HepG2 (cell line): ENCODE results near the gene GPR62. TPM values are rescaled to one million over a fixed set of nuclear protein-coding genes. Genes with fewer than 3 reads are reported as not detected.

Experiments
- CAMTA2 ChIP-seq: sonication (generic); formaldehyde crosslinking; IDR thresholded peaks from 2 replicates; pipeline ENCODE4 v1.4.0; 2020; ENCODE audit warnings: mild to moderate bottlenecking, missing genetic modification reagents, borderline replicate concordance
- CEBPB ChIP-seq: IDR thresholded peaks from 2 replicates; pipeline ENCODE4 v1.6.1; 2011; ENCODE audit warnings: low read depth, low read length, improper control_type of control experiment, borderline replicate concordance
- DNMT1 ChIP-seq: sonication (generic); formaldehyde crosslinking; IDR thresholded peaks from 2 replicates; pipeline ENCODE4 v1.5.1; 2020; ENCODE audit warnings: mild to moderate bottlenecking, missing genetic modification reagents
- GABPA ChIP-seq, 2 experiments: IDR thresholded peaks; 2 replicates each; pipeline ENCODE4 v1.6.1; 2011 to 2016; ENCODE audit warnings: low read depth in 2 of 2, low read length in 1 of 2, missing biosample characterization in 1 of 2, missing genetic modification characterization in 1 of 2
- GTF2F1 ChIP-seq: fragments of 150-350 bp; IDR thresholded peaks from 2 replicates; pipeline ENCODE4 v1.6.1; 2014; ENCODE audit warnings: low read length
- KLF12 ChIP-seq: sonication (generic); formaldehyde crosslinking; IDR thresholded peaks from 2 replicates; pipeline ENCODE4 v1.4.0; 2020; ENCODE audit warnings: missing genetic modification reagents, borderline replicate concordance
- MEF2D ChIP-seq: sonication (generic); formaldehyde crosslinking; IDR thresholded peaks from 2 replicates; pipeline ENCODE4 v1.5.1; 2020; ENCODE audit warnings: mild to moderate bottlenecking, missing genetic modification reagents
- NR1H2 ChIP-seq: sonication (generic); formaldehyde crosslinking; IDR thresholded peaks from 2 replicates; pipeline ENCODE4 v1.8.1; 2022; ENCODE audit warnings: low read depth, missing genetic modification reagents, borderline replicate concordance
- PHF20 ChIP-seq: sonication (generic); formaldehyde crosslinking; IDR thresholded peaks from 2 replicates; pipeline ENCODE4 v1.5.0; 2020; ENCODE audit warnings: mild to moderate bottlenecking, missing genetic modification reagents
- RCOR2 ChIP-seq: IDR thresholded peaks from 2 replicates; pipeline ENCODE4 v1.6.1; 2016; ENCODE audit warnings: missing biosample characterization, missing genetic modification reagents
- SCMH1 ChIP-seq: sonication (generic); formaldehyde crosslinking; IDR thresholded peaks from 2 replicates; pipeline ENCODE4 v1.9.0; 2021; ENCODE audit warnings: missing genetic modification reagents, mild to moderate bottlenecking, borderline replicate concordance
- SMYD3 ChIP-seq: sonication (generic); formaldehyde crosslinking; IDR thresholded peaks from 2 replicates; pipeline ENCODE4 v1.8.1; 2023; ENCODE audit warnings: mild to moderate bottlenecking, missing genetic modification reagents
- SOX6 ChIP-seq, 2 experiments: fragments of 450-650 bp in 1 of 2; sonication (generic) in 1 of 2; formaldehyde crosslinking in 1 of 2; IDR thresholded peaks; 2 replicates each; pipeline versions ENCODE4 v1.4.0 to v1.6.1; 2017 to 2020; ENCODE audit warnings: antibody characterized with exemption in 1 of 2, mild to moderate bottlenecking in 1 of 2, missing genetic modification reagents in 1 of 2
- ZNF274 ChIP-seq: sonication (generic); formaldehyde crosslinking; IDR thresholded peaks from 2 replicates; pipeline ENCODE4 v1.5.1; 2020; ENCODE audit warnings: mild to moderate bottlenecking, missing genetic modification reagents
- ZNF33A ChIP-seq: sonication (generic); formaldehyde crosslinking; IDR thresholded peaks from 2 replicates; pipeline ENCODE4 v1.5.1; 2020; ENCODE audit warnings: missing genetic modification reagents, mild to moderate bottlenecking, moderate library complexity, borderline replicate concordance
- ZNF780A ChIP-seq: sonication (generic); formaldehyde crosslinking; IDR thresholded peaks from 2 replicates; pipeline ENCODE4 v1.8.0; 2022; ENCODE audit warnings: mild to moderate bottlenecking, missing genetic modification reagents, moderate library complexity
- polyA plus RNA-seq, 8 experiments: library from polyadenylated mRNA; depleted of rRNA in 3 of 8; stranded (reverse) in 7 of 8; unstranded in 1 of 8; fragments of >200 nt; fragmentation: Illumina TruSeq in 4 of 8; extraction: Trizol in 4 of 8; gene quantifications; 2 replicates each; pipeline versions ENCODE4 v1.2.1 to v1.2.3, GENCODE V29; 2011 to 2016; ENCODE audit warnings: low read depth in 4 of 8, missing spikeins in 1 of 8, mixed read lengths in 1 of 8; ENCODE audit not compliant: insufficient read depth in 1 of 8
- total RNA-seq, 5 experiments: library from RNA; depleted of rRNA; stranded (reverse); fragments of >200 nt; fragmentation: Illumina TruSeq; extraction: Trizol; gene quantifications; 2 replicates each; pipeline ENCODE4 v1.2.3, GENCODE V29; 2016; ENCODE audit warnings: low read depth in 1 of 5
- TF ChIP-seq, protein P1 (sequence below): sonication (generic); formaldehyde crosslinking; conservative IDR thresholded peaks from 2 replicates; pipeline ENCODE4 v1.4.0; 2020; ENCODE audit warnings: missing genetic modification reagents
- TF ChIP-seq, protein P2 (sequence below): sonication (generic); formaldehyde crosslinking; IDR thresholded peaks from 2 replicates; pipeline ENCODE4 v1.4.0; 2020; ENCODE audit warnings: mild to moderate bottlenecking, missing genetic modification reagents
- TF ChIP-seq, protein P3 (sequence below): sonication (generic); formaldehyde crosslinking; IDR thresholded peaks from 2 replicates; pipeline ENCODE4 v1.8.1; 2023; ENCODE audit warnings: mild to moderate bottlenecking, missing genetic modification reagents
- TF ChIP-seq, protein P4 (sequence below): IDR thresholded peaks from 2 replicates; pipeline ENCODE4 v1.6.1; 2016
- TF ChIP-seq, protein P5 (sequence below): sonication (generic); formaldehyde crosslinking; IDR thresholded peaks from 2 replicates; pipeline ENCODE4 v1.8.1; 2022; ENCODE audit warnings: low read depth, mild to moderate bottlenecking, missing genetic modification reagents

The GPR62 gene
- total and polyA plus RNA-seq, 2 of the 13 experiments (the other 11 are each of a cell fraction or from before 2014, with no cell fraction given): not detected

DNA sequence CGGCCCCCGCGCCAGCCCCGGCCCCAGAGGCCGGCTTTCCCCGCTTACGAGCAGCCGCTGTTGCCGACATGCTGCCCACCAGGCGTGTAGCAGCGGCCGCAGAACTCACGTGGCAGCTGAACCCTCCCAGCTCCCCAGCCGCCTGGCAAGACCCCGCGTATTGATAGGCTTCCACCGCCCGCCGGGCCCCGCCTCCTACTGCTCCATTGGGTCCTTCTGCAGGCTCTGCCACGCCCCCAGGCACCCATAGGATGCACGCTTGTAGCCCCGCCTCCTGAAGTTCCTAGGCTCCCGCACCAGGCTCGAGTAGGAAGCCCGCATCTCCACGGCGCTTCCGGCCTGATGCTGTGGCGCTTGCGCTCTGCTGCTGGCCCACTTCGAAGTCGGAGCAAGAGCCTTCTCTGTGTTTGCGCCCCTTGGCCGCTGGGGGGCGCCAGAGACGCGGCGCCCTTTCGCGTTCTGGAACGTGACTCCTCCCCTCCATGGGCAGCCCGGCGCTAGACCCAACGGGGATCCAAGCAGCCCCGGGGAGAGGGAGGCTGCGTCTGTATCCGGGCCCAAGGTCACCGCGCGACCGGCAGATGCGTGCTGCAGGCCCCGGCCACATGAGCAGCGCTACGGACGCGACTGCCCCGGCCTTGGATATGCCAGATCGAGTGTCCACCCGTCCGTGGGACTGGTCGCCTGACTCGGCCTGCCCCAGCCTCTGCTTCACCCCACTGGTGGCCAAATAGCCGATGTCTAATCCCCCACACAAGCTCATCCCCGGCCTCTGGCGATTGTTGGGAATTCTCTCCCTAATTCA is 13.2 kb upstream of the GPR62 start, which contains the start of the genes PARP3 and RRP9 (continued):
- peak; percentile 39; the same call in 1 of the 2 replicates for TF ChIP-seq KLF12
- TF ChIP-seq PHF20 (CRISPR knock-in tag): peak; percentile 63
- TF ChIP-seq CAMTA2 (CRISPR knock-in tag): 0 out of 2 replicates have a peak, but pooled peaks have one; percentile 60
- no peak; the same call in 1 of the 2 replicates for TF ChIP-seq DNMT1 (CRISPR knock-in tag)
- TF ChIP-seq ZNF274 (CRISPR knock-in tag): peak; percentile 78; the same call in 1 of the 2 replicates
- TF ChIP-seq SMYD3 (CRISPR knock-in tag): no peak
- no peak for TF ChIP-seq CEBPB
- TF ChIP-seq ZNF780A (CRISPR knock-in tag): no peak
- TF ChIP-seq NR1H2 (CRISPR knock-in tag): peak; percentile 25; the same call in 1 of the 2 replicates
- TF ChIP-seq, protein P1, sequence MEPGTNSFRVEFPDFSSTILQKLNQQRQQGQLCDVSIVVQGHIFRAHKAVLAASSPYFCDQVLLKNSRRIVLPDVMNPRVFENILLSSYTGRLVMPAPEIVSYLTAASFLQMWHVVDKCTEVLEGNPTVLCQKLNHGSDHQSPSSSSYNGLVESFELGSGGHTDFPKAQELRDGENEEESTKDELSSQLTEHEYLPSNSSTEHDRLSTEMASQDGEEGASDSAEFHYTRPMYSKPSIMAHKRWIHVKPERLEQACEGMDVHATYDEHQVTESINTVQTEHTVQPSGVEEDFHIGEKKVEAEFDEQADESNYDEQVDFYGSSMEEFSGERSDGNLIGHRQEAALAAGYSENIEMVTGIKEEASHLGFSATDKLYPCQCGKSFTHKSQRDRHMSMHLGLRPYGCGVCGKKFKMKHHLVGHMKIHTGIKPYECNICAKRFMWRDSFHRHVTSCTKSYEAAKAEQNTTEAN (CRISPR knock-in tag): peak; percentile 41; the same call in 1 of the 2 replicates
- no peak for TF ChIP-seq SOX6 (IDR thresholded peaks at IDR 0.05)
- TF ChIP-seq SOX6 (CRISPR knock-in tag; IDR thresholded peaks at IDR 0.05): peak; percentile 82
- no peak for TF ChIP-seq GTF2F1
- peak; percentile 78; the same call in 1 of the 2 replicates for TF ChIP-seq MEF2D (CRISPR knock-in tag)
- TF ChIP-seq, protein P2, sequence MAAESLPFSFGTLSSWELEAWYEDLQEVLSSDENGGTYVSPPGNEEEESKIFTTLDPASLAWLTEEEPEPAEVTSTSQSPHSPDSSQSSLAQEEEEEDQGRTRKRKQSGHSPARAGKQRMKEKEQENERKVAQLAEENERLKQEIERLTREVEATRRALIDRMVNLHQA (CRISPR knock-in tag): no peak
- TF ChIP-seq RCOR2 (CRISPR knock-in tag): peak; percentile 64; the same call in 1 of the 2 replicates
- TF ChIP-seq ZNF33A (CRISPR knock-in tag): no peak
- TF ChIP-seq, protein P3, sequence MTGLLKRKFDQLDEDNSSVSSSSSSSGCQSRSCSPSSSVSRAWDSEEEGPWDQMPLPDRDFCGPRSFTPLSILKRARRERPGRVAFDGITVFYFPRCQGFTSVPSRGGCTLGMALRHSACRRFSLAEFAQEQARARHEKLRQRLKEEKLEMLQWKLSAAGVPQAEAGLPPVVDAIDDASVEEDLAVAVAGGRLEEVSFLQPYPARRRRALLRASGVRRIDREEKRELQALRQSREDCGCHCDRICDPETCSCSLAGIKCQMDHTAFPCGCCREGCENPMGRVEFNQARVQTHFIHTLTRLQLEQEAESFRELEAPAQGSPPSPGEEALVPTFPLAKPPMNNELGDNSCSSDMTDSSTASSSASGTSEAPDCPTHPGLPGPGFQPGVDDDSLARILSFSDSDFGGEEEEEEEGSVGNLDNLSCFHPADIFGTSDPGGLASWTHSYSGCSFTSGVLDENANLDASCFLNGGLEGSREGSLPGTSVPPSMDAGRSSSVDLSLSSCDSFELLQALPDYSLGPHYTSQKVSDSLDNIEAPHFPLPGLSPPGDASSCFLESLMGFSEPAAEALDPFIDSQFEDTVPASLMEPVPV (CRISPR knock-in tag): no peak
- no peak for TF ChIP-seq SCMH1
- TF ChIP-seq, protein P4, sequence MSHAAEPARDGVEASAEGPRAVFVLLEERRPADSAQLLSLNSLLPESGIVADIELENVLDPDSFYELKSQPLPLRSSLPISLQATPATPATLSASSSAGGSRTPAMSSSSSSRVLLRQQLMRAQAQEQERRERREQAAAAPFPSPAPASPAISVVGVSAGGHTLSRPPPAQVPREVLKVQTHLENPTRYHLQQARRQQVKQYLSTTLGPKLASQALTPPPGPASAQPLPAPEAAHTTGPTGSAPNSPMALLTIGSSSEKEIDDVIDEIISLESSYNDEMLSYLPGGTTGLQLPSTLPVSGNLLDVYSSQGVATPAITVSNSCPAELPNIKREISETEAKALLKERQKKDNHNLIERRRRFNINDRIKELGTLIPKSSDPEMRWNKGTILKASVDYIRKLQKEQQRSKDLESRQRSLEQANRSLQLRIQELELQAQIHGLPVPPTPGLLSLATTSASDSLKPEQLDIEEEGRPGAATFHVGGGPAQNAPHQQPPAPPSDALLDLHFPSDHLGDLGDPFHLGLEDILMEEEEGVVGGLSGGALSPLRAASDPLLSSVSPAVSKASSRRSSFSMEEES (CRISPR knock-in tag): peak; percentile 80
- no peak for TF ChIP-seq GABPA (IDR thresholded peaks at IDR 0.05; ENCODE audit: low read depth, low read length)
- peak; percentile 89 for TF ChIP-seq GABPA (CRISPR knock-in tag; IDR thresholded peaks at IDR 0.05; ENCODE audit: low read depth)
- TF ChIP-seq, protein P5, sequence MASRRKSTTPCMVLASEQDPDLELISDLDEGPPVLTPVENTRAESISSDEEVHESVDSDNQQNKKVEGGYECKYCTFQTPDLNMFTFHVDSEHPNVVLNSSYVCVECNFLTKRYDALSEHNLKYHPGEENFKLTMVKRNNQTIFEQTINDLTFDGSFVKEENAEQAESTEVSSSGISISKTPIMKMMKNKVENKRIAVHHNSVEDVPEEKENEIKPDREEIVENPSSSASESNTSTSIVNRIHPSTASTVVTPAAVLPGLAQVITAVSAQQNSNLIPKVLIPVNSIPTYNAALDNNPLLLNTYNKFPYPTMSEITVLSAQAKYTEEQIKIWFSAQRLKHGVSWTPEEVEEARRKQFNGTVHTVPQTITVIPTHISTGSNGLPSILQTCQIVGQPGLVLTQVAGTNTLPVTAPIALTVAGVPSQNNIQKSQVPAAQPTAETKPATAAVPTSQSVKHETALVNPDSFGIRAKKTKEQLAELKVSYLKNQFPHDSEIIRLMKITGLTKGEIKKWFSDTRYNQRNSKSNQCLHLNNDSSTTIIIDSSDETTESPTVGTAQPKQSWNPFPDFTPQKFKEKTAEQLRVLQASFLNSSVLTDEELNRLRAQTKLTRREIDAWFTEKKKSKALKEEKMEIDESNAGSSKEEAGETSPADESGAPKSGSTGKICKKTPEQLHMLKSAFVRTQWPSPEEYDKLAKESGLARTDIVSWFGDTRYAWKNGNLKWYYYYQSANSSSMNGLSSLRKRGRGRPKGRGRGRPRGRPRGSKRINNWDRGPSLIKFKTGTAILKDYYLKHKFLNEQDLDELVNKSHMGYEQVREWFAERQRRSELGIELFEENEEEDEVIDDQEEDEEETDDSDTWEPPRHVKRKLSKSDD (CRISPR knock-in tag): no peak
